Measurements from ENCODE around the gene KCNG2.

The KCNG2 gene

DNA sequence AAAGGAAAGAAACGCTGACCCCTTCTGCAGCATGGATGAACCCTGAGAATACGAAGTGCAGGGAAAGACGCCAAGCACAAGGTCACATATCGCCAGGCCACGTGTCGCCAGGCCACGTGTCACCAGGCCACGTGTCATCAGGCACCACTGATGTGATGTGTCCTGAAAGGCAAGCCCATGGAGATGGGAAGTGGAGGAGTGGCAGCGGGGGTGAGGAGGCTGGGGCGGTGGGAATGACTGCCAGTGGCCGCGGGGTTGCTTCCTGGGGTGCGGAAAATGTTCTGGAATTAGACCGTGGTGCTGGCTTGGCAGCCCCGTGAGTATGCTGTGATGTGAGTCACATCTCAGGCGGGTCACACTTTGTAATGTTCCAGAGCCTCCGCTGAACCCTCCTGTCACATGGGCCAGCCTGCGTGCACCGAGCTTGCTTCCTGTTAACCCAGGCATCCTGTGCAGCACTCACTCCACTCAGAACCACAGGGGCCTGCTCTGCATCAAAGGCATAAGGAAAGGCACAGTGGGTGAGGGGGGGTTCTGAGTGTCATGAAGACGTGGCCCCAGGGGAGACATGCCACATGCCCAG, 114.8 kb downstream of the KCNG2 start:
- peak; percentile 71 for DNase-seq

DNA sequence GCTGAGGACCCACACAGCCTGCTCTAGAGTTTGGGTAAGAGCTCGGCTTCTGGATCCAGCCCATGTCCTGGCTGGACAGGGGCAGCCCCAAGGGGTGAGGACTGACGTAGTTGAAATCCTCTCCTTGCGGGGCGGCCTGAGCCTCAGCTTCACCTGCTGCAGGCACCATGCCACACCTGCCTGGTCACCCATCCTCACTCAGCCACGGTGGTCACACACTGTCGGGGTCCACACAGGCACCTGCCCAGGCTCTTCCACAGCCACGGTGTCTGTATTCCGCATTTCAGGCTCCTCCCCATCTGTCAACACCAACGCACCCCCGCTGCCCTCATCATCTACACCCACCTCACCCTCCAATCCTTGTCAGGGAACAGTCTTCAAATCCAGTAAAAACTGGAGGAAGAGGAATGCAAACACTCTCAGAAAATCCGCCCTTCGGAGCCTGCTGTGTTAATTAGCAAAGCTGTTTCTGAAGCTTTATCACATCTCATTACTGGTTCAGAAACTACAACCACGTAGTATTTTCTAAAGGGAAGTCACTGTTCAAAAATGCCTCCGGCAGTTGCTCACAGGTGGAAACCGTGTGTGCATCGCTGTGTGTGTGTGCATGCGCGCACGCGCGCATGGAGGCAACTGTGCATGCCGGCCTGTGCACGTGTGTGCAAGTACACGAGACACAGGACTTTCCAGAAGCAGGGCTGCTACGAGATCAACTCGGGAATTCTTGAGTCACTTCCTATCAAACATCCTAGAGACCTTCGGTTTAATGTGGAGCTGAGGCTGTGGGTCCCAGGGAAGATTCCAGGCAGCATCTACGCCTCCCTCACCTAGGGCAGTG, 115.5 kb downstream of the KCNG2 start:
- peak; percentile 52 for DNase-seq

DNA sequence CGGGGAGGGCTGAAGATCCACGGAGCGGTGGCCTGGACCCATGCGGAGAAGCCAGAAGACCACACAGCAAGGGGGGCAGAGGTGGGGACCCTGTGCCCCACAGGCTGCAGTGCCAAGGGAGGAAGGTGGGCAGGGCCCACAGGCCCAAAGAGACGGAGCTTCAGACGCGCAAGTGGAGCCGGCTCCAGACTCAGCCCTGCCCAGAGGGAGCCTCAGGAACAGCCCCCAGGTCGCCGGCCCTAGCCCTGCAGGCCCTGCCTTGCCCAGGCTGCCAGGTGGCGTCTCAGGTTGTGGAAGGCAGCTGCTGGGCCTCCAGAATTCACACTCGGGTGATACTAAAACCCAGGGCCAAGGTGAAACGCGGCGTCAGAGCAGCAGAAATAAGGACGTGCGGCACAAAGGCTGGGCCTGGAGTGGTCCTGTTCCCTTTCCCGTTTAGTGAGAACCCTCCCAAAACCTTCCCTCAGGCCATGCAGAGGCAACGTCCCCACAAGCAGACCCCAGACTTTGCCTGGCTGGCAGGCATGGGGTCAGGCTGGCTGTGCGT, 116.9 kb downstream of the KCNG2 start:
- DNase-seq, result peak; percentile 53

DNA sequence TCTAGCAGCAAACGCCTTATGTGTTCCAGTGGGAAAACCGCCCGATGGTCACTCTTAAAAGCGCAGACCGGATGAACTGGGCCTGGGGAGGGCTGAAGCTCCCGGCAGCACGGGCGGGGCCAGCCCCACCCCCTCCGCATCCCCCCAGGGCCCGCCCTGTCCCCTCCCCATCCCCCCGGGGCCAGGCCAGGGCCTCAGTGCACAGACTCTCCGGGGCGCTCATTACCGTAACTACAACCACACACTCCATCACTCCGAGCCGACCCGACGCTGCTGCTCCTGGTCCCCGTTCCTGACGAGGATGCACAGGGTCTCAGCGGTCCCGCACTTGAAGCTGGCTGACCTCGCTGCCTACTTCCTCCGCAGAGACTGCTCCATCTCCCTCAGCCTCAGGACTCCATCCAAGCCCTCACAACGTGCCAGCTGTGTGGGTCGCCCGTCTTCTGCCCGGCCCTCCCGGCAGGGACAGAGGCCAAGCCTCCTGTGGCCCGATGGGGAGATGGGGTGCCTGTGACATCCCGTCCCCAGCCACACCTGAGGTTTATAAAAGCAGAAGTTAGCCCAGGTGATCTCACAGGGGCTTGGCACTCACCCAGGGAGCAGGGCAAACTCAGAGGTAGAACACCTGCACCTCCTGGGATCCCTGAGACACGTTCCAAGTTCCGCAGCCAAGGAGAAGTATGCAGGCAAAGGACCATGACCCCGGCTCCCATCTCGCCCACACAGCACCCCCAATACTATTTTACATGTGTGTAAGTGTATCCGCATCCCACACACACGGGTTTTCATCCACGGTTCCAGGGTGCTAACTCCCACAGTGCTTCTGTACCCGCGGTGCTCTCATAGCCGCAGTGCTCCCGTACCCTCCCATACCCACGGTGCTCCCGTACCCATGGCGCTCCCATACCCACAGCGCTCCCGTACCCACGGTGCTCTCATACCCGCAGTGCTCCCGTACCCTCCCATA, 117.7 kb downstream of the KCNG2 start:
- DNase-seq, result peak; percentile 46

DNA sequence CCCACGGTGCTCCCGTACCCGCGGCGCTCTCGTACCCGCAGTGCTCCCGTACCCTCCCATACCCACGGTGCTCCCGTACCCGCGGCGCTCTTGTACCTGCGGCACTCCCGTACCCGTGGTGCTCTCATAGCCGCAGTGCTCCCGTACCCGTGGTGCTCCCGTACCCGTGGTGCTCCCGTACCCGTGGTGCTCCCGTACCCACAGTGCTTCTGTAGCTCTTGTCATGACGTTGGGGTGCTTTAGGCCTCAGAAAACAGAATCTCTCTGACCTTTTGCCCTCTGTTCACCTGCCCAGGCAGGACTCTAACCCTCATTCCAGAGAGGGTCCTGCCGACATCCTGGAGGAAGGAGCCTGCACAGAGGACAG, 118.4 kb downstream of the KCNG2 start:
- DNase-seq, result no peak

DNA sequence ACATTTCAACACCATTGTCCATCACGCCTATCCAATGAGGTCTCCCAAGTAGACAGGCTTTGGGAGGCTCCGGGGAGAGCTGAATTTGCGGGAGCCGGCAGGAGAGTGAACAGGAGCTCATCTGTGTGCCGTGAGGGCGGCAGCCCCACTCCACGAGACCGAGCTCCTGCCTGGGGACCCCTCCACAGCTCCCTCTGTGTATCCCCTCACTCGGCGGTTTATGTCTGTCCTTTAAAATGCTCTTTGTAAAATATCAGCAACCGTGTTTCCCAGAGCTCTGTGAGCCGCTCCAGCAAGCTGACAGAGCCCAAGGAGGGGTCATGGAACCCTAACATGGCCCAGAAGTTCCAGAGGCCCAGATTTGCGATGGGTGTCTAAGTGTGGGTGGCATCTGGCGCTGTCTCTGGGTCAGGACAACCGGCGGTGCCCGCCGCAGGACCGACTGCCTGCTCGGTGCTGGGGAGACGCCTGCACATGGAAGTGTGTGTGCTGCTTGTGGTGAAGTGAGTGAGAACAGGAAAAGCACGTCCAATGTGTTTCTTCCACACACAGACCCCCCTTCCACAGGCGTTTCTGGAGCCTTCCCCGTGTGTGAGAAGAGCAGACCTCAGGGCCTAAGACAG, 118.9 kb downstream of the KCNG2 start:
- no peak for DNase-seq

DNA sequence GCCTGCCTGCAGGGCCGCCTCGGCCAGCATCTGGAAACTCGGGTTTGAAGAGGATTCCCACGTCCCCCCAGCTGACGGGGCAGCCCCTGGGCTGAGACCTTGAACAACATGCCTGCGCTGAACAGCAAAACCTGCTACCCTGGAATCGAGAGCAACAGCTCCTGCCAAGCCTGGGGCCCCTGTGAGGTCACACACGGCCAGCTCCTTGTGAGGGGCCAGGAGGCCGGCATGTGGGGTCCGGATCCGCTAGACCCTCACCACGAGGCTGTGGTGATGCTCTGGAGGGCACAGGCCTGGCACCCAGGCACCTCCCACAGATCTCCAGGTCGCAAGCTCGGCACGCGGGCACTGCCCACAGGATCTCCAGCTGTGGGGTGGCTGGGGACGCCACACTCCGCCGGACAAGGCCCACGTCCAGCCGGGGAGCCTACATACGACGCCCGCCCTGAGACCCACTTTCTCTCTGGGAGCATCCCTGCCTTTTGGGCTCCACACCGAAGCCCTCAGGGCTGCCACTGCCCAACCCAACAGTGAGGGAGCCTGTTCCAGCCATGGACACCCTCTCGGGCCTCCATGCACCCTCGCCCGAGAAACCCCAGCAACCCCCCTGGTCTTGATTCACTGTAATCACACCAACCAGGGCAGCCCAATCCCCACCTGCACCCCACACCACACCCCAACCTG, 119.6 kb downstream of the KCNG2 start:
- DNase-seq, result peak; percentile 47

DNA sequence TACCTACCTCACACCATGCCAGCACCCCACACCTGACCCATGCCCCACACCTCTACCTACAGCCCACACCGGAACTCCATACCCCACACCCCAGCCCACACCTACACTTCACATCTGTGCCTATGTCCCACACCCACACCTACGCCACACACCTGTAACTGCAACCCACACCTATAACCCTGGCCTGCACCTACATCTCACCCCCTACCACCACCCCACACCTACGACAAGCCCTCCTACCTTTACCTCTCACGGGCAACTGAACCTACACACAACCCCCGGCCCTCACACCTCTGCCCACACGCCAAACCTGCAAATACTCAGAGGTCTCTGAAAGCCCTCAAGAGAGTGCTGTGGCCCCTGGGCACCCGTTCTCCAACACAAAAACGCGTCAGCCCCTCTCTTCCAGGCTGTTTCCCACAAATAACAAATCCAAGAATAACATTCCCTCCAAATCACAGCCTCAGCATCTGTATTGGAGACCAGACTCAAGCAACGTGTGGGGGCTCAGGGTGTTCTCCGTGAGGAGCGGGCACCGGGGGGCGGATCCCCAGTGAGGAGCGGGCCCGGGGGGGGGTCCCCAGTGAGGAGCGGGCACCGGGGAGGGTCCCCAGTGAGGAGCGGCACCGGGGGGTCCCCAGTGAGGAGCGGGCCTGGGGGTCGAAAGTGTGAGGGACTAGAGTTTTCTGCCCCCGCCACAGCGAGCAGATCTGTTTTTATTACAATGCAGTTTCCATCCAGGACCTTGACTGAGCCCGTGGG, 120.3 kb downstream of the KCNG2 start:
- DNase-seq, result no peak

DNA sequence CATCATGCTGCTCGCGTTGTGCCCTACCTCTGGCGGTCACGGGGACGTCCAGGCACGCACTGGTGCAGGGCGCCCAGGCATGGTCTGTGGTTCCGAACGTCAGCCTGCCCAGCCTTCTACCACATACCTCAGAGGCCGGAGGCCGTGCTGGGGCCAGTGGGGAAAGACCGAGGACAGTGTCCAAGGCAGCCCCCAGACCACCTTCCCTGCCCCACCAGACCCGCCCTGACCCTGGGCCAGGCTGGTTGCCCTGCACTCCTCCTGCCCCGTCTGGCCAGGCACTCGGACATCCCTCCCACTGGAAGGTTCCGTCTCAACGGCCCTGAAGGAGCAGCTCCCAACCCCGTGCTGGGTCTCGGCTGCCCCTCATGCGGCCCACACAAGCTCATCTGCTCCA, 120.9 kb downstream of the KCNG2 start:
- DNase-seq, result no peak

DNA sequence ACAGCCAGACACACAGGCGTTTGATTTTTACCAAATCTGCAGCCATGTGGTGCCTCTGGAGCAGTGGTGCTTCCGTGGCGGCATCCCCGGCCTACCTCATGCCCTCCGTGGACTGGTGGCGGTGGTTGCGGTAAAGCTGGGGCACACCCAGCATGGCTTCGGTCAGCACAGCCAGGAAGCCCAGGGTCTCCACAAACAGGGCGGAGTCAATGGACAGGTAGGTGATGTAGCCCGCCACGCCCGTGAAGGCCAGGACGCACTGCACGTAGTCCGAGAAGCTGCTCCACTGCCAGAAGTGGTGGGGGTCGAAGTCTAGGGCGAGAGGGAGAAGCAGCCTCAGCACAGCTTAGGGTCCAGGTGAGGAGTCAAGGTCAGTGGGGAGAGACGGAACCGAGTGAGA, 121.4 kb downstream of the KCNG2 start:
- DNase-seq, result peak; percentile 47

DNA sequence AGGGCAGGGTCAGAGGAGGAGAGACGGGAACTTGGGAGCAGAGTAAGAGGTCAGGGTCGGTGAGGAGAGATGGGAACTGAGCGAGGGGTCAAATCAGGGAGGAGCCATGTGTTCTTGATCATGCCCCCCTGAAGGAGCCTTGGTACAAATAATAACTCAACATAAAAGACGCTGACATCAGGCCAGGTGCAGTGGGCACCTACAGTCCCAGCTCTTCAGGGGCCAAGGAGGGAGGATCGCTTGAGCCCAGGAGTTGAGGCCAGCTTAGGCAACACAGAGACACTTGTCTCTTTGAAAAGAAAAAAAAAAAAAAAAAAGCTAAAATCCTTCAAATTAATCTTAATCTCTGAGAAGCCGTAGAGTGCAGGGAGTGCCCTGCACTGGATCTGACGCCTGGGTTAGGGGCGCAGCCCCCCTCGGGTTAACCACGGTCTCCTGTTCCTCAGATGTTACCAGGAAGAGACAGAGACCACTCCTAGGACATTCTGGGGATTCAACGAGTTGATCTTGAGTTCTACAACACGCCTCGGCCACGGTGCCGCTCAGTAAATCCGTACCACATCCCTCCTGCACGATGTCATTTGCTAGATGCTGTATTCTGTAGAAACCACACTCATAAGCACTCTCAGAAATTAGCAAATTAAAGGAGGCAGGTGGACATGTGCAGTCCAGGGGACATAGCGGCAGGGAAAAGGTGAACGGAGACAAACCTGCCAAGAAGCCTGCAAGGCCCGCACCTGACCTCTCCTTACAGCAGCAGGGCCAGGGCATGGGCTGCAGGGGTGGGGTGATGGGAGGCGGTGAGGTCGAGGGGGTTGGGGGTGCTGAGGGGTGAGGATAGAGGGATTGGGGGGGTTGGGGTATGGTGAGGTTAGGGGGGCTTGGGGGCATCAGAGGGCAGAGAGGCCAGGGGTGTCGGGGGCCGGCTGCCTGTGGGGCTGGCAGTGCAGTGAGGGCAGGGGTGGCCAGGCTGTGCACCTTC, 124.5 kb downstream of the KCNG2 start:
- peak; percentile 48 for DNase-seq

DNA sequence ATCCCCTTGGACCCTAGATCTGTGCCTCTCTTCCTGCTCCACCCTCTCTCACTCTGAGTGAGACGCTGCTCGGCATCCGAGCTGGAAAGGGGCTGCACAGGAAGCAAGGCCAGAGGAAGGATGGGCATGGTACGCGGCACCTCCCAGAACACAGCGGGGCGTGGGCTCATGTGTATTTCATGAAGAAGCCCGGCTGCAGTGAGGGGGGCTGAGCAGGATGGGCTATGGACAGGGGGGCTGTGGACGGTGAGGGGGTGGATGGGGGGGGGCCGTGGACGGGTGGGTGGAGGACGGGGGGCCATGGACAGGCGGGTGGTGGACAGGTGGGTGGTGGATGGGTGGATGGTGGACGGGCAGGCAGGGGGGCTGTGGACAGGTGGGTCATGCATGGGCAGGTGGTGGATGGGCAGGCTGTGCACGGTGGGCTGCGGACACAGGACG, 125.3 kb downstream of the KCNG2 start:
- no peak for DNase-seq

DNA sequence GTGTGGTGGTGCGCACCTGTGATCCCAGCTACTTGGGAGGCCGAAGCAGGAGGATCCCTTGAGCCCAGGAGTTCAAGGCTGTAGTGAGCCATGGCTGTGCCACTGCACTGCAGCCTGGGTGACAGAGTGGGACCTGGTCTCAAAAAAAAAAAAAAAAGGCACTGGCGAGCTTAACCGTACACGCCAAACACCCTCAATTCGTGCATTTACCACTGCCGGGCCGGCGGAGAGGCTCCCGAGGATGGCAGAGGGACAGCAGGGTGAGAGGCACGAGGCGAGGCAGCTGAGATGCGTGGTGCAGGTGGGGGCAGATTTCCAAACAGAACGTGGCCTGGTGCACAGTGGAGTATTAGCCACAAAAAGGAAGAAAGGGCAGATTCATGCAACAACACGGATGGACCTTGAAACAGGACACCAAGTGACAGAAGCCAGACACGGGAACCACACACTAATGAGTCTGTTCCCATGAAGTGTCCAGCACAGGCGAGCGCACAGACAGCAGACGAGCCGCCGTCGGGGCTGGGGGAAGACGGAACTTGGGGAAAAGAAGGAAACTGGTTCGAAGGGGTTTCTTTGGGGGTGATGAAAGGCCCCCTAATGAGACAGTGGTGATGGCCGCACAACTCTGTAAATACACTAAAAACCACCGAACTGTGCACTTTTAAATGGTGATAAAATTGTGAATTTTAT, 126.3 kb downstream of the KCNG2 start:
- DNase-seq, result peak; percentile 46

DNA sequence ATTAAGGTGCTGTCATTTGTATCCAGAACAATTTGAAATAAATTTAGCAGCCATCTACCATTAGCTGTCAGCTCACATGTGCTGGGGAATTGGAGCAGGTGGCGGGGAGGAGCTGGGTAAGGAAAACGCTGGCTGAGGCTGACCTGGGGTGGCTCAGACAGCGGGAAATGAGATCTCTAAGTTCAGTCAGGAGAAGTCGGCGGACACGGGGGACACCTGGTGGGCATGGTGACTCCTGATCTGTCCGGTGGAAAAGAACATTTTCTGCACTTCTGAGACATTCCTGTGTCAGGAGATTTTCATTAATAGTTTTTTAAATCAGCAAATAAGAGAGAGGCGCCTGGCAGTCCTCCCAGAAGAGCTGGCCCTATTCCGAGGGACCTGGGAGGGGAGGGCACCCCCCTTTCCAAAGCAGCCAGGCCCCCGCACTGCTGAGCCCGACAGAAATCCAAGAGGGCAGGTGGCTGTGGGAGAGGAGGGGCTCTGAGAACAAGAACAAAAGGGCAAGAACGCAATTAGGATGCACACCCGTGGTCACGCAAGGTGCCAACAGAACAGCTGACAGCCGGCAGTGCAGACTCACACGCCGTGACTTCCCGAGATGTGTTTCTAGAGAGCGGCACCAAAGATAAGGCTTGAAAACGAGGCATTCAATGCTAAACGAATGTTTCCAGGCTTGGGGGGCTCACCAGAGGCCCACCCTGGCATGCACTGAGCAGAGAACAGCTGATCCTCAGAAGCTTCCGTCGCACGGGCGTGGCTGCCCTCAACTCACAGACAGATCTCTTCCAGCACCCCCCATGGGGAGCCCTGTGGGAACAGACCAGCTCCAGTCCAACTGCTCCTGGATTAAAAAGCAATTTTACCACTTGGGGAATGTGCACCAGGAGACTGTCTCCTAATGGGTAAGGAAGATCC, 127.3 kb downstream of the KCNG2 start:
- DNase-seq, result peak; percentile 35

DNA sequence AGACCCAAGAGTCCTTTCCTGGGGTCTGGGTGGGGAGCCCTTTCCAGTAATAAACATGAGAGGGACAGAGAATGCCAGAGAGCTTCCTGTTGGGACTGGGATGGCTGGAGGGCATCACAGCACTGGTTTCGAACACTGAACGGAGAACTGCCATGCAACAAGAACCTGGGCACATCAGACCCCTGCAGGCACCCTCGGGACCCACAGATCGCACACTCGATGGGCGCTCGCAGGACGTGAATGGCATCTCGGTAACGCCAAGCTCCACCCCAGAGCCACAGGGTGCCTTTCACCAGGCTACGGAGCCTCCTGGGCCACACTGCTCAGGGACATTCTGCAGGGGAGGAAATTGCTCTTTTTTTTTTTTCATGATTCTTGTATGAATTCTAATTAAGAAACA, 128.6 kb downstream of the KCNG2 start:
- DNase-seq, result no peak

DNA sequence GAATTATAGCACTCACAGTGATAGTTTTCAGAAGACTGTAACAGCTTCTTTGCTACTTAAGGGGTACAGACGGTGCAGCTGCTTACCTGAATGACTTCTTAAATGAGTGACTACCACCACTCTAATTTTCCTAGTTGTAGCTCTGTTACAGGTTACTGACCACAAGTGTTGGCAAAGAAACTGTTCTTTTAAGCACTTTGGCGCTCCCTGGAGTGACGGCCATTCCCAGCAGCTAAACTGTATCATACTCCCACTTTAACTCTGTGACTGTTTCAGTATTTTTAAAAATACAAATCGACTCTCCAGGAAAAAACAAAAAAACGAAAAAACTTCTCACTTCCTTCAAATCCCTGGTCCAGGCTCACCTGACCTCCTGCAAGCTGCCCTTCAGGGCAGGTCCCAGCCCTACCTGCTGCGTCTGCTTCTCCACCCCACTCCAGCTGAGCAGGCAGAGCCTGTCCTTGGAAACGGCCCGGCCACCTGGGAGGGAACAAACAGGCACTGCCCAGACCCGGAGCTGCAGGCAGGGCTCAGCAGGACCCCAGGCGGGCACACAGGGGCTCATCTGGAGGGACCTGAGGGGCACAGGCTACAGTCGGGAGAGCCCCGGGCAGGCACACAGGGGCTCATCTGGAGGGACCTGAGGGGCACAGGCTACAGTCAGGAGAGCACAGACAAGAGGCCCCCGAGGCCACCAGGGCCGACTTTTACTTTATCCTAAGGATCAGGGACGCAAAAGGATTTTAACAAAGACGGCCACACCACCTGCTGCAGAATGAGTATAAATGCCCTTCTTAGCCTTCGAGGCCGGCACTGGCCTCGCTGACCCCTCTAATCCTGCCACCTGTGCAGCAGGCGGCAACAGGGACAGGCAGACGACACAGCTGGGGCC, 129.2 kb downstream of the KCNG2 start:
- DNase-seq, result no peak
